GM19372 (cell line): ENCODE results near the gene CACNA2D1.

ENCODE experiments used
- ATAC-seq: cut with Tn5 transposase; IDR thresholded peaks from one replicate; pipeline ENCODE4 v1.9.1; 2021; ENCODE audit warnings: mild to moderate bottlenecking, low read depth, moderate library complexity; ENCODE audit not compliant: unreplicated experiment

CACNA2D1 gene

DNA sequence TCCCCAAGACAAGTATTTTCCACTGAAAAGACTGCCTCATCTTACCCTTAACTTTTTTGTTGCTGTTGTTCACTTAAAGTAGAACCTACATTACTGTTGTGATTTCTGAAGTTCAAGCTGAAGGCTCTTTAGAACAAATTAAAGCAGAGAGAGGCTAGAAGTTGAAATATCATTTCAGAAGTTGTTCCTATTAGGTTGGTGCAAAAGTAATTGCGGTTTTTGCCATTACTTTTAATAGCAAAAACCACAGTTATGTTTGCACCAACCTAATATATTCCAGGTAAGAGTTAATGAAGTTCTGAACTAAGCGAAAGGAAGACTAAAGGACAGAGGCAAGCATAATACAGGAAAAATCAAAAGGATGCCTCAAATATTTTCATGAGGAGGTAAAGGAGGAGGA lies 153.7 kb downstream of the CACNA2D1 start:
- no peak for ATAC-seq

DNA sequence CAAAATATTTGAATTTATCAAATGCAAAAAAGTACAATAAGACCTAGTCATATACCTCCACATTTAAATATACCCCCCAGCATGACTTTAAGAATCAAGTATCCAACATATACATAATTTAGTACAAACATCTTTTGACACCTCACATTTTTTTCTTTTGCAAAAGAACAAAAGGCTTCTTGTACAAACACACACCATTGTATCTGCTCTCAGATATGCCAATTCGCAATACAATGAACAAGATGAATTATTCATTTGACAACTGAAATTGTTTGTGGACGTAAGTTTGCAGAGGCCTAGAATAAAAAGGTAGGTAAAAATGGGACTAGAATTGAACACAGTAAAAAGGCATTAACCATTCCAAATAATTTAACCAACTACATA lies 154.4 kb downstream of the CACNA2D1 start:
- no peak for ATAC-seq

DNA sequence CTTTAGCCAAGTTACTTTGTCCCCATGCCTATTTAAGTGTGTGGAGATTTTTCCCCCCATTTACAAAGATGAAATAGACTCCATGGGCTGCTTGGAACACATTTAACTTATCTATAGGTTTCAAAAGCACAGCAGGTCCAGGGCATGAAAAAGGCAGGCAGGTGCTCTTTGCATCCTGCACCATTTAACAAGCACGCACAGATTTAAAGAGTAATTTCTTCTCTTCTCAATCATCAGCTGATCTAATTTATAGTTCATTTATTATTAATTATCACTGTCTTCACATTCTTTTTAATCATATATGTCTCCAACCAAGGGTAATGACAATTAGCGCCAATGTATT lies 156.8 kb downstream of the CACNA2D1 start:
- no peak for ATAC-seq

DNA sequence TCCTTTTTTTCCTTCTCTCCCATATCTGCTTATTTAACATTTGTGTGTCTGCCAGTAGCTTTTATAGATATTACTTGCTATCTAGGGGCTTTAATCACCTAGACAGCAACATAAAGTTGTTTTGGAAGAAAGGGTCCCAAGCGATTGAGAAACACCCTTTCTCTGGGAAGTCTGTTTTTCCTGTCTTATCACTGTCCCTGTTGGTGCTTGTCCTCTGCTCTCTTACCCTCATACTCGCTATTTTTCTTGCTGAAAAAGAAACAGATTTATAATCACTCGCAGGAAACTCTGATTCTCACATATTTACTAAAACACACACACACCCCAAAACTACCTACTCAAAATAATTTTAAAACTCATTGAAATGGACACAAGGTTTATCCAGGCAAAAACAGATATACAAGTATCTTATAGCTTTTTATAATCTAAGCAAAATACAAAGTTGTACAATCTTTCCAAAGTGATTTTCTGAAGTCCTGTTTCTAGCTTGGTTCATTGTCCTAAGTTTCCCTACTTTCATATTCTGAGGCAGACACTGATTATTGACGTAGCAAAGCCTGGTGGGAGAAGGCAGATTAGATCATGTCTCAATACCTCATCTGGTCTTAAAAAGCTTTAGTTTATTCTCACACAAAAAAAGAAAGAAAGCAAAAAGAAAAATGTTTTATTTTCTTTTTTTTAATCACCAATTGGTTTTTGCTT lies 157.3 kb downstream of the CACNA2D1 start:
- ATAC-seq: no peak

DNA sequence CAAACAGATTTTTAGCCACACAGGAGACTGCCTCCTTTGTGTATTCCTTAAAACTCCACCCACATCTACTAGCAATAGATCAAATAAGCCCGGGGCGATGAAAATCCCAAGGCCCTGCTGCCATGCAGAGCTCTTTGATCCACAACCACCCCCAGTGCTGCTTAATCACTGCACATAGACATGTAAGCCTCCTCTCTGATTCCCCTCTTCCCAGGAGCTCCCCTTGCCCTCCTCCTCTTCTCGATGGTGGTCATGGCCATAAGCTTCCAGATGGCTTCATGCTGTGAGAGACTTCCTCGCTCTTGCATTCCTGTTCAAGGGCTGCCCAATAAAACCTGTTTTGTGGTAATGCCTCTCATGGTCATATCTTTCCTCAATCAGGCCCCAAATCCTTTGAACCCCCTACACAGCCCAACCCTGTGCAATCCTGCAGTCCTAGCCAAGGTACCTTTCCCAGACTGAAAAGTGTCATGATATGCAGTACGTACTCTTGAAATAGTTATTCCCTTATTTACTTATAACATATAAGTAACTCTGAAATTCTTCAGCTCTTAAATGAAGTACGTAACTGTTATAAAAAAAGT lies 158.5 kb downstream of the CACNA2D1 start:
- ATAC-seq: no peak

DNA sequence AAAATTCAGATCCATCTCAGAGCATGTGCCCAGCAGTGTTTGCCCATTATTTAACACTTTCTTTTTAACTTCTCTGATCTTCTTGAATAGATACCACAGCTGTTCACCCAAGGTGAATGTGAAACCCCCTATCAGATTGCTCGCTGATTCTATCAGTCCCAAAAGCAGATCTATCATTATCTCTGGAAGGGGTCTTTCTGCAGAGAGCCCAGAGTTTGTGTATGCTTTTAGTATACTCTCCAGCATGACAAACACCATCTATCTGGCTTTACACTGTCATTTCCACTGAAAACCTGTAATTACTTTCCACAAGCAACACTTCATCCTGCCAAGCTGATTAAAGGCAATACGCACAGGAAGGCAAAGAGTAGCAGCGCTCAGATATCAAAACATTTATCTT lies 168.2 kb downstream of the CACNA2D1 start:
- ATAC-seq: no peak

DNA sequence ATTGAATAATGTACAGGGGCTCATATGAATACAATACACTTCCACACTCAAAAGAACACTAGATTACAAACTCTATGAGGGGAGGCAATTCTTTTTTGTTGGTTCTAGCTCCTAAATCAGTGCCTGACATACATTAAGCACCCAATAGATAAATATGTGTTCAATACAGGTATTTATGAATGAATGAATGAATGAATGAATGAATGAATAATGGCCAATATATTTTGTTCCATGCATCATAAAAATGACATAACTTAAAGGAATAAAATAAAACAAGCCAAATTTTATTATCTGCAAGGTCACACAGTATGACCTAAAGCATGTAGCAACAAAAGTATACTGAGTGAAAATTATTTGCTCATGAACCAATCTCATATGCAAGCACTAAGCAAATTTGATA lies 168.9 kb downstream of the CACNA2D1 start:
- ATAC-seq: no peak

DNA sequence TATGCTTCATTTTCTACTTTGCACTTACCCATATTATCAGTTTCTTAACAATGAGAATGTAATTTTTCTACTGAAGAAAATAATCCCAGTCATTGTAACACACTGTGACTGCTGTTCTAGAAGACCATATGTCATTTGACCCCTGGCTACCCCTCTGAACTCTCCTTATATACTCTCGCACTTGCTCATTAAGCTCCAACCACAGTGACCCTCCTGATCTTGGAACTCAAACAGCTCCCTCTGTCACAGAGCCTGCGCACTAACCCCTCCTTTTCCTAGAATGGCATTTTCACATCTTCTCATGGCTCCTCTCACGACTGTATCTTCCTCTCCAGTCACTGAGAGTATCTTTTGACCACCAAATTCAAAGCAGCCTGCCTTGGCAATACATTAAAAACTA lies 169.7 kb downstream of the CACNA2D1 start:
- ATAC-seq: no peak

DNA sequence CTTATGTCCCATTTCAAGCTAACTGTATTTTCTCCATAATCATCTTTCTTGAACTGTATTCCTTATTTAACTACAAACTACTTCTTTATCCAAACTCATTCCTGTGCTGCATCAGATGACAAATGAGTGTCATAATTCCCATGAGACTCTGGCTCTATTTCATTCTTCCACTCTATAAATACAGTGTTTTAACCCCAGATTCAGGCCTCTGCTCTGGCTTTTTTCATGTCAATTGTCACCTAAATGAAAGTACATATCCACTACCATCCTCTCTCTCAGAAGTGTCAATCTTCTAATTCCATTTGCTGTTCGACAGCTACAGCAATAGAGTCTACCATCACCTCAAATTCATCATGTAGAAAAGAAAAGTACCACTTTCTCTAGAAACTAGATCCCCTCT lies 172.7 kb downstream of the CACNA2D1 start:
- ATAC-seq: no peak

DNA sequence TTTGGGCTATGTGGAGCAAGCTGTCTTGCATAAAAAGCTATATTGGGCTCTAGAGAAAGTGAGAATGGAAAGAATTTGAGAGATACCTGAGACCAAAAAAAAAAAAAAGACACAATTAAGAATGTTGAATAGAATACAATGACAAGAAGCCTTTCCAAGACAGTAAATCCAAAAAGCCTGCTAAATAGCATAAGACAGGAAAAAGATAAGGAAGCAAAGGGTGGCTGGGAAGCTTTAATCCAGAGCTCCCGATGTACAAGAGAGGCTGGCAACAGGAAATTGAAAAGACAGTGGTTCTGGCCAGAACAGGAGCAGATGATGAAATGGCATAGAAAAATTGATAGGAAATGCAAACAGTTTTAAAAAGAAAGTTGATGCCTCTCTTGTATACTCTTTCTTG lies 174.9 kb downstream of the CACNA2D1 start:
- no peak for ATAC-seq

DNA sequence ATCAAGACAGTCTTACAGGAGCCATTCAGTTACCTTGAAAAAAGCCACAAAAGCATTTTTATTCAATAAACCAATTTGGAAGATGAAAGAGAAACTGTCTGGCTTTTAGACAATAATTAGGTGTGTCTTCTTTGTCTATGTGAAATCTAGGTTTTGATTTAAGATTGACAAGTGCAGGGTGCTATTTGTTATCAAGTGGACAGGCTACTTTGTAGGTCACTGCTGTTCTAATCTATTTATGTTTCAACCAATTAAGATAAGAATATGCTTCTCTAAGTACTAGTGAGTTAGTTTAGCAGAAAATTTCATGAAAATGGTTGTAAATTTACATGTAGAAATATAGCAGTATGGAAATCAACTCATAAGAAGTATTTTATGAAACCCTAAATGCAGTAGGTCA lies 177.5 kb downstream of the CACNA2D1 start:
- ATAC-seq: no peak

DNA sequence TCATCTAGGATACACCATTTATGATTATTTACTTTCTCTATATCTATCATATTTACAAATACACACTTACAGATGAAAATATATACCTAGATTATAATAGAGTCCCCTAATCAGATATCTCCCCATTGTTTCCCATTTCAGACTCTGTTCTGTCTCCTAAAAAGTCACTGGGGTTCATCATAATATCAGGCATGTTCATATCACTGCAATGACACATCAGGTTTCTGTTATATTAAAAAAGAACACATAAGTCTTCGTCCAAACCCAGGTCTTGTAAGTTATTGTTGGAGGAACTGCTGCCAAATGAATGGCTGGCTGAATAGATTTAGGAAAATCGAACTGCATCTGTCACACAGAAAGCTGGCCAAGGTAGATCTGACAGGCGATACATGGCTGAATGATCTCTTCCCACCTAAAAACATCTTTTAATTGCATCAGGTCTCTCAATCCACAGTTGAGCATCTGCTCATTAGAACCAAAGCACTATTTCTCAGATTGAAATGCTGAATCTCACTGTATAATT lies 178.7 kb downstream of the CACNA2D1 start:
- no peak for ATAC-seq

DNA sequence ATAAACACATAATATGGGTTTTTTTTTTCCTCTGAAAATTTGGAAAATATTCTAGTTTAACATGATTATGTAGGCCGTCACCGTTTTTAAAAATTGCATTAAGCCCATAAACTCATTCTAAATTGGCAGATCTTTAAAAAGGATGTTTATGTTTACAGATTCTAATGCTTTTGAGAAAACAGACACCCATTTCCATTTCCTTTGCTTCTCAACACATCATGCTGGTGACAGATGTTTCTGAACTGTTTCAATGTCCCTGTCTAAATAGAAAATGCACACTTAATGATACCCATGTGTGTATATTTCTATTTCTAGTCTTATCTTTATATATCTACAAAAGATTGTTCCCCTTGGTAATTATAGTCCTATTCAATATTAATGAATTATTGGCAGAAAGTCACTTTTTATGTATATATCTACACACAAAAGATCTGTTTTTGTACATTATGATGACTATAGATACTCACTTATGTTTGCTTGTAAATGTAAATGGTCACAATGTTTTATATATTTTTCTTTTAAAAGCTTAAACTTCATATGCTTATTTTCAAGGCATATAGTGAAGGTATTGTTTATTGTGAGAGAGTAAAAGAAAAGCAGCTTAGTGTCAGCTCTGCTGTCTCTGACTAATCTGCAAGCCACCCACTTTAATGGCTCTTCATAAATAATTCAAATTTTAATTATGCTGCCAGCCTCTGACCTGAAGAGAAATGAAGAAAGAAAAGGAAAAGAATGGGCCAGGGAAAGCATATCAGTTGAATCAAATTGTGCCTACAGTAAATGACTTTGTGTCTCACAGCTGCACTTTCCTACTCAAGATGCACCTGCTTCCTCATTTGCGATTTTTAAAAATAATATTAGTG lies 179.4 kb downstream of the CACNA2D1 start:
- ATAC-seq: no peak

DNA sequence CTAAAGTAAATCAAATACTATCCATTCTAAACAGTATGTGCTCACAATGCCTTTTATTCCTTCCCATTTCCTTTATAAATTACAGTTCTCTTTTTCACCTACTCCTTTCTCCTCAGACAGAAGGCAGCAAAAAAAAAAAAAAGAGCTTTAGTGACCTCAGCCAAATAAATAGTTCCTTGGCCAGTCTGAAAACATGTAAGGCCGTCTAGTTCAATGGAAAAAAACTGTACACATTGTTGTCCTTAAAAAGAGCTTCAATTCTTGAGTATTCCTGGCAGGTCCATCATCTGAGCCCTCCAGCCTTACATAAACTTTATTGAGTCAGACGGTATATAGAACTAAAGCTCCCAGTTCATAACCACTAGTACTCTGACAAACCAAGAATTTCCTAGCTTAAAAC lies 185.4 kb downstream of the CACNA2D1 start:
- no peak for ATAC-seq

DNA sequence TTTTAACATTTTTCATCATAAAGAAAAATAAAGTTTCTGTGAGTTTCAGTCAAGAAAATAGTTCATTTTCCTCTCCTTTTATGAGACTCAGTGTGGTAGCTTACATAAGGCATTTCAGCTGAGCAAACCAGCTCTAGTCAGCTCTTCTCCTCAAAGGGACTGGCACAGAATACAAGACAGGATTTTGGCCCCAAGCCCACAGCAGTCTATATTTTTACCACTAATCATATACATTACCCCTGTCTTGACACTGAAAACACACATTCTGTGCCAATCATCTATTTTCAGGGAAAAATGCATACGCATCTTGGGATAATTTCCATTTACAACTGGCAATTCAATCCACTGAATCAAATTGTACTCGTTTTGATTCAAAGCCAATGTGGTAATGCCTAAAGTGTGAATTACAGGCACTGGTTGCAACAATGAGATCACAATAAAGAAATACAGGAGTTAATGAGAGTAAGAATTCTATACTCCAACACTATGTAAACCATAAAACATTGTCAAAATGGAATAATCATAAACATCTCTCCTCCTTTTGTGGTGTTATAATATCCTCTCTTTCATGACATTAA lies 186.4 kb downstream of the CACNA2D1 start:
- no peak for ATAC-seq

DNA sequence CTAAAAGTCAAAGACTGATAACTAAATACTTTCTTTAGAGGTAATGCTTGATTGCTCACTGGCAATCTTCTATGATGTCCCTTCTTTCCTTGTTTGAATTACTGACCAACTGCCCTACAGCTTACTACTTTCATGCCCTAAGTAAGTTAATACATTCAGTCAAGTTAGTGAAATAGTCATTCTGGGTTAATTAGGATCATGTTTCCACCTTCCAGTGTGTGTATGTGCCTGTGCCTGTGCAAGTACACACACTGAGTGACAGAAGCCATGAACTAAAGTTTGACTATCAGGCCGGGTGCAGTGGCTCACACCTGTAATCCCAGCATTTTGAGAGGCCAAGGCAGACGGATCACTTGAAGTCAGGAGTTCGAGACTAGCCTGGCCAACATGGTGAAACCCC lies 187.9 kb downstream of the CACNA2D1 start:
- no peak for ATAC-seq

DNA sequence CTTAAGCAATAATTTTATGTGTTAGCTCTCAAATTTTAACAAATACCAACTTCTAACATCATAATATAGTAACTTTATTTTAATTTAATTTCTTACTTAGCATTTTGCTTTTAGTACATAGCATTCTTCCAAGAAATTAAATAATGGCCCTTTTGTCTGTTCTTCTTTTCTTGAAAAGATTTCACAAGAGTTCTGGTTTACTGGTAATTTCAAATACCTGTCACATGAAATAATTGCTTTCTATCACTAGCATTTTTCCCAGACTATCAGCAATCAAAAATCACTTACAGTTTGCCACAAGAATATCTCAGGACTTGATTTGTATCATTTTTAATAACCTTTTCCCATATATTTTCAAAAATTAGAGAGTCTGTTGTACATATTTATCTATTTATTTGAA lies 193.0 kb downstream of the CACNA2D1 start:
- no peak for ATAC-seq

DNA sequence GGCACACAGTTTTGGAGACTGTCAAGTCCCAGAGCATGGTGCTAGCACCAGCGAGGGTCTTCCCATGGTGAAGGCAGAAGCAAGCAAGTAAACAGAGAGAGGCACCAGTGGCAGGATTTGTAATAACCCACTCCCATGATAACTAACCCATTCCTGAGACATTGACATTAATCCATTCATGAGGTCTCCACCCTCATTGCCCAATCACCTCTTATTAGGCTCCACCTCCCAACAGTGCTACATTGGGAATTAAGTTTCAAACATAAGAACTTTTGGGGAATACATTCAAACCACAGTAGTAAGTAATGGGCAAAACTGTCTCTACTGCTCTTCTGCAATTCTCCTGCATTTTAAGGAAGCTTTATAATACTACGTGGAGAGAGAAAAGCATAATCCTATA lies 193.6 kb downstream of the CACNA2D1 start:
- no peak for ATAC-seq

DNA sequence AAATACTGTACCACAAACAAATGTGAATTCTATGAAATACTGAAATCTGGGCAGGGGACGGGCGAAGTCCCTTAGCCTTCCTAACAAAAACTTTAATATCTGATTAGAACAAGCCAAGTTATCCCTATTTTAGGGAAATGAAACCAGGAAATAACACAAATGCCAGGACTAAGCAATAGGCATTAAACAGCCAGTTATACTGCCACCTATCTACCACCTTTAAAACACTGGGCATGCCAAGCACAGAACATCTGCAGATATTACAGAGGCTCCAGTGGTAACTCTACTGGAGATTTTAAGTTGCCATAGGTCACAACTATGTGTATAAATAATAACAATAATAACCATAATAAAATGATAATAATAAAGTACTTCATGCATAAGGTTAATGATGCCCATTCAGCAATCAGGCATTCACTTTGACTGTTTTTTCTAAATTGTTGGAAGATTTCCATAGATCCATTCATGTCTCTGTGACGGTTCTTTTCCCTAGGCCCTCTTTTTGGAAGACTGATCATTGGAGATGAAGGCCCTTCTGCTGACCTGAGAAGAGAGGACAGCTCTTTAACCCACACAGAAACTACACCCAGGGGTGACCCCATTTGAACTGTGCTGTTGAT lies 195.7 kb downstream of the CACNA2D1 start:
- no peak for ATAC-seq

DNA sequence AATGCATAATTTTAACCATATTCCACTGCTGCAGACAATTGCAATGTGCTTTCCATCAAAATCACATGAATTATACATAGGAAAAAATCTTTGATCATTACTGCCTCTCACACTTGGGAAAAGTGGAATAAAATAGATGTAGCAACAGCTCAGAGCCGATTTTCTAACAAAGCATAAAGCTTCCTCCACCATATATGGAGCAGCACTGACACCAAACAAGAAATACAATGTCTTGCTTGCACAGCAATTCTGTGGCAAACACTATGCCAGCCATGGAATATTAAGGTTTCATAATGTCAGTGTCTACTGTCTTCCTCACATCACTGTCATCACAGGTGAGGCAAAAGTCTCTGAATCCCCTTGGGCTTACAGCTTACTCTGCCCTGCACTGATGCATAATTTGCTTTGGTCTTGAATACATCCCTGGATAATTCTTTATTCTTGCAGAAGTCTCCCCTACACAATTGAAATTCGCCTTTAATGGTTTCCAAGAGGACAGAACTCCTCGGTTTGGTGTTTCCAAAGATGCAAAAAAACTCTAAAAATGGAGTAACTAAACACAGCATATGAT lies 198.5 kb downstream of the CACNA2D1 start:
- ATAC-seq: no peak
